AG04450 (cell line): ENCODE results near the gene TMTC1. TPM values are rescaled to one million over a fixed set of nuclear protein-coding genes. Genes with fewer than 3 reads are reported as not detected.

Experiments used
- CTCF ChIA-PET: fragments of 300-600, 350-600 bp; formaldehyde crosslinking; extraction: SDS; loops from one replicate; lab custom pipeline; 2022; ENCODE audit warnings: antibody characterized with exemption, inconsistent platforms; lab: Charles Lee
- POLR2A ChIA-PET: fragments of 350-600 bp; formaldehyde crosslinking; extraction: SDS; loops from one replicate; lab custom pipeline; 2021; ENCODE audit warnings: antibody characterized with exemption, inconsistent platforms; lab: Yijun Ruan, JAX
- DNase-seq: peaks from one replicate; pipeline ENCODE4 v3.0.0-alpha.2; 2011; ENCODE audit warnings: low read depth, low spot score
- H3K27ac ChIP-seq: one replicate; pipeline ENCODE4 v1.5.1; 2012; ENCODE audit warnings: low read depth, low read length, control low read depth
- H3K27me3 ChIP-seq: one replicate; pipeline ENCODE4 v1.6.0; 2012; ENCODE audit warnings: low read length; ENCODE audit not compliant: control insufficient read depth, insufficient read depth
- H3K4me3 ChIP-seq: 2 replicates; pipeline ENCODE4 v1.5.1; 2011; ENCODE audit warnings: mild to moderate bottlenecking, low read depth, low read length, control low read depth
- H3K9me3 ChIP-seq: 2 replicates; pipeline ENCODE4 v1.5.1; 2012; ENCODE audit warnings: low read length; ENCODE audit not compliant: control insufficient read depth, insufficient read depth
- polyA plus RNA-seq: library from polyadenylated mRNA; depleted of rRNA; stranded (reverse); fragments of >200 nt; gene quantifications from 2 replicates; pipeline ENCODE4 v1.2.3, GENCODE V29; 2011
- TF ChIP-seq, protein P1 (sequence below): IDR thresholded peaks from 2 replicates; pipeline ENCODE4 v1.5.1; 2011; ENCODE audit warnings: low read depth, low read length, control low read depth, inconsistent platforms

Gene TMTC1
- polyA plus RNA-seq, 1 experiment, result 66.8 TPM

DNA sequence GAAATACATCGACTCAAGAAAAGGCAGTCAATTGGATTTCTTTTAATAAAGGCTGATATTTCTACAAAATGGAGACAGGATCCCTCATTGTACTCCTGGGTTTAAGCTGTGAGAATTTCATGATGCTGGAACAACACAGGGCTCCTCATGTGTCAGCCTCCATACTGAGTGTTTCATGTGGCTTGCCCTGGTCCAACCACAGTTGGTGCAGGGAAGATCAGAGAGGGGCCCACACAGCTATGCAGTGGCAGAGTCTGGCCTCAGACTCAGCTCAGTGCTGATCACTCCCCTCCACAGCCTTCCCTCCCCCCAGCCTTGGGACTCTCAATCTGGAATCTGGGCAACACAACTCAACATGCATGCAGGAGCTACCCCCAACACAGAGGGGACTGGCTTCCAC, 163.7 kb downstream of the TMTC1 start:
- Histone ChIP-seq H3K9me3 (no peaks in the 10 kb centered on the region), H3K4me3 (no peak overlapping the region), H3K27ac (no peak overlapping the region), H3K27me3 (no peaks in the 10 kb centered on the region)
- ChIA-PET CTCF (no interaction called here), POLR2A (no interaction called here)
- DNase-seq, result no peak
- TF ChIP-seq, protein P1, sequence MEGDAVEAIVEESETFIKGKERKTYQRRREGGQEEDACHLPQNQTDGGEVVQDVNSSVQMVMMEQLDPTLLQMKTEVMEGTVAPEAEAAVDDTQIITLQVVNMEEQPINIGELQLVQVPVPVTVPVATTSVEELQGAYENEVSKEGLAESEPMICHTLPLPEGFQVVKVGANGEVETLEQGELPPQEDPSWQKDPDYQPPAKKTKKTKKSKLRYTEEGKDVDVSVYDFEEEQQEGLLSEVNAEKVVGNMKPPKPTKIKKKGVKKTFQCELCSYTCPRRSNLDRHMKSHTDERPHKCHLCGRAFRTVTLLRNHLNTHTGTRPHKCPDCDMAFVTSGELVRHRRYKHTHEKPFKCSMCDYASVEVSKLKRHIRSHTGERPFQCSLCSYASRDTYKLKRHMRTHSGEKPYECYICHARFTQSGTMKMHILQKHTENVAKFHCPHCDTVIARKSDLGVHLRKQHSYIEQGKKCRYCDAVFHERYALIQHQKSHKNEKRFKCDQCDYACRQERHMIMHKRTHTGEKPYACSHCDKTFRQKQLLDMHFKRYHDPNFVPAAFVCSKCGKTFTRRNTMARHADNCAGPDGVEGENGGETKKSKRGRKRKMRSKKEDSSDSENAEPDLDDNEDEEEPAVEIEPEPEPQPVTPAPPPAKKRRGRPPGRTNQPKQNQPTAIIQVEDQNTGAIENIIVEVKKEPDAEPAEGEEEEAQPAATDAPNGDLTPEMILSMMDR, result no peak

- TF ChIP-seq, protein P1, result no peak
- DNase-seq, result no peak
- Histone ChIP-seq H3K4me3 (no peak overlapping the region), H3K27me3 (no peaks in the 10 kb centered on the region), H3K27ac (no peak overlapping the region), H3K9me3 (no peaks in the 10 kb centered on the region)
- ChIA-PET CTCF (no interaction called here), POLR2A (no interaction called here)
These were observed 166.3 kb downstream of the TMTC1 start for GRCh38 chr12:29617407-29617803.

GRCh38 chr12:29616664-29617406, 166.9 kb downstream of the TMTC1 start:
- H3K27ac ChIP-seq, result no peak overlapping the region
- ChIA-PET CTCF (no interaction called here), POLR2A (no interaction called here)
- no peaks in the 10 kb centered on the region for H3K27me3 ChIP-seq
- no peak overlapping the region for H3K4me3 ChIP-seq
- no peak for DNase-seq
- H3K9me3 ChIP-seq, result no peaks in the 10 kb centered on the region
- TF ChIP-seq, protein P1, result no peak

- H3K27me3 ChIP-seq, result no peaks in the 10 kb centered on the region
- no peaks in the 10 kb centered on the region for H3K9me3 ChIP-seq
- TF ChIP-seq, protein P1, result no peak
- ChIA-PET POLR2A (no interaction called here), CTCF (no interaction called here)
- no peak for DNase-seq
- no peak overlapping the region for H3K4me3 ChIP-seq
- no peak overlapping the region for H3K27ac ChIP-seq
These were observed 168.9 kb downstream of the TMTC1 start for GRCh38 chr12:29614694-29615325.

- CTCF ChIA-PET, result no interaction called here
These were observed 170.8 kb downstream of the TMTC1 start for GRCh38 chr12:29612912-29613311.

More at GRCh38 chr12:29612912-29613311, 170.8 kb downstream of the TMTC1 start:
- DNase-seq, result no peak
- Histone ChIP-seq H3K4me3 (no peak overlapping the region), H3K27me3 (no peaks in the 10 kb centered on the region), H3K9me3 (no peaks in the 10 kb centered on the region), H3K27ac (no peak overlapping the region)
- POLR2A ChIA-PET, result no interaction called here
- TF ChIP-seq, protein P1, result no peak
